Coronary artery (tissue), 2 donors: Measurements from ENCODE around the gene GRB10.
A peak's percentile ranks its signal among the peaks of the same experiment; 100 is the strongest.

ENCODE experiments used
- DNase-seq: peaks from one replicate; pipeline ENCODE4 v3.0.0-alpha.2; 2017; ENCODE audit warnings: low spot score
- H3K27ac ChIP-seq, 2 donors: fragments of 200-600 bp; sonication (generic); one replicate each; pipeline ENCODE4 v1.5.1; 2016 to 2019
- H3K4me3 ChIP-seq: fragments of 200-600 bp; sonication (generic); 2 replicates; pipeline ENCODE4 v1.5.1; 2016; ENCODE audit warnings: mild to moderate bottlenecking, moderate library complexity
- TF ChIP-seq, protein P1 (sequence below): fragments of 200-600 bp; sonication (generic); IDR thresholded peaks from one replicate; pipeline ENCODE4 v1.5.1; 2019; ENCODE audit warnings: antibody characterized with exemption

GRB10 gene

DNA sequence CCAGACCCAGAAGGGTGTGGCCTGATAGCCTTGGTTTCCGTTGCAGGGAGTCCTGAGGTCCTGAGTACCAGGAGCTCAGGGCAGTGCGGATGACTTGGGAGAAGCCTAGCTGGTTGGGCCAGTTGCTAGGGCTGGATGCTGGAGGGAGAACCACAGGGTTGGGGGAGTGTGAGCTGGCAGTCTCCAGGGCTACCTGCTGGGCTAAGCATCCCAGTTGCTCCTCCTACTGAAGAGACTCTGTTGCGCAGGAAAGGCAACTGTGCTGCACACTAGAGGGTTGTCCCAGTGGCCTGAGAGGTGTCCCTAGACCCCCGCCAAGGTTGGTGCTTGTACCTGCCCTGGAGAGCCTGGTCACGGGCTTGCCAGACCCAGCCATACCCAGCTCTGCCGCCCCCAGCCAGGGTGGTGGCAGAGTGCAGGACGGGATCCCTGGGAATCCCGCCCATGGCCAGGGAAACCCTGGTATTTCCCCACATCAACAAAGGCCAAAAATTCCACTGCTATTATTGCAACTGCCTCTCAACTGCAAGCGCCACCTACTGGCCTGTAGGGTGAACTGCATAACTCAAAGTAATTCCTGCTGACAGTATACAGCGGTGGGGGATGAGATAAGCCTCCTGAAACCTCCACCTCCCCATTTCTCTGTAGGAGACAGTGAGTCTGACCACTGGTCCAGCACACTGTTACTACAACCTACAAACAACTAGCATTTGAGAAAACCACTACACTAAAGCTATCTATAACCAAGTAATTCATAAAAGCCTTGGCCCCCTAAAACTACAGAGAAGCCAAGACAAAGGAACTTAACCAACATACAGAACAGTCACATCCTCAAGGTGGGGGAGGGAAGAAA, 149.9 kb downstream of the GRB10 start:
- TF ChIP-seq, protein P1, sequence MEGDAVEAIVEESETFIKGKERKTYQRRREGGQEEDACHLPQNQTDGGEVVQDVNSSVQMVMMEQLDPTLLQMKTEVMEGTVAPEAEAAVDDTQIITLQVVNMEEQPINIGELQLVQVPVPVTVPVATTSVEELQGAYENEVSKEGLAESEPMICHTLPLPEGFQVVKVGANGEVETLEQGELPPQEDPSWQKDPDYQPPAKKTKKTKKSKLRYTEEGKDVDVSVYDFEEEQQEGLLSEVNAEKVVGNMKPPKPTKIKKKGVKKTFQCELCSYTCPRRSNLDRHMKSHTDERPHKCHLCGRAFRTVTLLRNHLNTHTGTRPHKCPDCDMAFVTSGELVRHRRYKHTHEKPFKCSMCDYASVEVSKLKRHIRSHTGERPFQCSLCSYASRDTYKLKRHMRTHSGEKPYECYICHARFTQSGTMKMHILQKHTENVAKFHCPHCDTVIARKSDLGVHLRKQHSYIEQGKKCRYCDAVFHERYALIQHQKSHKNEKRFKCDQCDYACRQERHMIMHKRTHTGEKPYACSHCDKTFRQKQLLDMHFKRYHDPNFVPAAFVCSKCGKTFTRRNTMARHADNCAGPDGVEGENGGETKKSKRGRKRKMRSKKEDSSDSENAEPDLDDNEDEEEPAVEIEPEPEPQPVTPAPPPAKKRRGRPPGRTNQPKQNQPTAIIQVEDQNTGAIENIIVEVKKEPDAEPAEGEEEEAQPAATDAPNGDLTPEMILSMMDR: peak; percentile 28
- DNase-seq: no peak
- H3K4me3 ChIP-seq: no peak overlapping the region
- no peak overlapping the region for H3K27ac ChIP-seq

DNA sequence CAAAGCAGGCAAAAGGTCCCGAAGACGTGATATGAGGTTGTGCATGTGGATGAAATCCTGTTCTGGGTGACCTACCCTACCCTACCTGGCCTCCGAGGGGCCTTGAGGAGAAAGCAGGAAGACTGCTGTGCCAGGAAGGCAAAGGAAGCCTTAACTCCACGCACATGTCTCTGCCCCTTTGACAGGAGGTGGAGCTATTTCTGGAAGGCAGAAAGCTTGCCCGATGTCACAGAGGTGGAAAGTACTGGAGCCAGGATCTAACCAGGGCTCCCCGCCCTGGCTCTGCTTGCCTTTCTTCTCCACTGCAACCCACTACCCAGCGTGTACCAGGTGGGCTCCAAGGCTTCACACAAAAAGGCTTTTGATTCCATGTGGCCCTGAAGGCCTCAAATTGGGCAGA, 151.1 kb downstream of the GRB10 start:
- no peak overlapping the region for H3K27ac ChIP-seq
- DNase-seq: no peak
- TF ChIP-seq, protein P1: no peak

DNA sequence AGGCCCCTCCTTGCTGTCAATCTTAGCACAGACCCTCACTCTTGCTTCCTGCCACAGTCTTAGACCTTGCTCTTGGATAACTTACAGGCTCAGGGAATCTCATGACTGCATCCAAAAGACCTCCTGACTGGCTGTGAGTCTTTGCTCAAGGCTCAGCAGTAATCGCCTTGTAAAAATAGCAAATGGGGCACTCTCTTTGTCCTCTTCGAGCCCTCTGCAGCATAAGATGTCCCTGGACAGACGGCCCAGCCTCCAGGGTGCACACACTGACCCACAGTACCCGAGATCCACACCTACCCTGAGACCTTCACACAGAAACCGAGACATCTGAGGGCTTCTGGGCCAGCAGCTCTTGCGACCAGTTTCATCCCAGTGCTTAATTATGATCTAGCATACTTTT, 151.6 kb downstream of the GRB10 start:
- no peak overlapping the region for H3K4me3 ChIP-seq
- no peak for DNase-seq
- TF ChIP-seq, protein P1: no peak
- H3K27ac ChIP-seq: no peak overlapping the region

More for the DNA sequence above, 151.1 kb downstream of the GRB10 start:
- H3K4me3 ChIP-seq: no peak overlapping the region

DNA sequence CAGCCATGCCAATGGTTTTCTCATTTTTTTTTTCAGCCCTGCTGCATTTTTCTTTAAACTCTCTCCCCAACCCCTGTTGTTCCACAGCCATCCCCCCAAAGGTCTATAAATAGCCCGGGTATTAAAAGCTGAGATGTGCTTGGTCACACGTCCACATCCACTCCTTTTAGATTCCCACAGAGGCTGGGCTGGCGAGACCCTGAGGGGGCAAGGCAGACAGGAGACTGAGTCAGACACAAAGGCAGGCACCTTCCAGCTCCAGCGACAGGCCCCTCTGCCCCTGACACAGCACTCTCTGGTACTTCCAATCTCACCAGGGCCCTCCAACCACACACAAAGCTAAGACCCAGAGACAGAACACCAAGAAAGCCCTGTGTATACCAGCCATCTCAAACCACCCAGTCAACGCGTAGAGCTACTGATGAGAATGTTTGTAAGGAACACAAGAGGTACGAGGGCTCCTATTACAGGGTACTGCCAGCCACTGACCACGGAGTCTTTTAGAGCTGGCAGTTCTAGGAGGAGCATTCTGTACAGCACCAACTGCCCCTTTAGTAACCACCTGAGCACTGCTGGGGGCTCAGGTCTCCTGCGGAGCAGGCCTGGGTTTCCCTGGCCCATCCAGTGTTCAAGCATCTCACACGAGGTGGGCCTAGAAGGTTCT, 153.3 kb downstream of the GRB10 start:
- no peak for DNase-seq
- no peak overlapping the region for H3K4me3 ChIP-seq
- TF ChIP-seq, protein P1: no peak
- H3K27ac ChIP-seq: no peak overlapping the region

- no peak for DNase-seq
- TF ChIP-seq, protein P1: no peak
- Histone ChIP-seq H3K4me3 (no peak overlapping the region), H3K27ac (no peak overlapping the region)
Observed at GRCh38 chr7:50628434-50629084, 154.1 kb downstream of the GRB10 start.

DNA sequence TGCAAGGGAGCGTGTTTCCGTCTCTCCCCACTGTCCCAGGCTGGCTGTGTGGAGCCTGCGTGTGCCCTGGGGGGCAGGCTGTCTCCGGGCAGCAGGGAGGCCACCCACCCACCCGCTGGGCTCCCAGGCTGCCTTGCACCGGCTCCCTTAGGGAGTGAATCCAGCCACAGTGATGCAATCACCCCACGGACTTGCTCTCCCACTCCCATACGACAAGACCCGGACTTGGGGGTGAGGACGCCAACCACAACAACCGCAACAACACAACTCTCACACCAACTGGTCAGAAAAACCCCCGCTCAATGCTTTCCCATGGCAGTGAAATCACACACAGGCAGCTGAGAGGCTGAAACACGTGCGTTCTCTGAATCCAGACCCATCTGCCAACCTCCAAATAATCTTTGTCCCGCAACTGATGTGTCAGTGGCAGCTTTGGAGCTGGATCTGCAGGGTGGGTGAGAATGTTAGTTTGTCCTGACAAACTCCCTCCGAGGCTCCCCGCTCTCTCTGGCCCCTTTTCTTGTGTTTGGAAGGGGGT, 154.8 kb downstream of the GRB10 start:
- TF ChIP-seq, protein P1: no peak
- H3K4me3 ChIP-seq: no peak overlapping the region
- DNase-seq: no peak
- H3K27ac ChIP-seq: no peak overlapping the region
